Activated naive CD8-positive, alpha-beta T cell treated with anti-CD3 and anti-CD28 coated beads, Interleukin-2, amount 10 ng/mL, durations not matched to agents 7 days and 5 days (primary cell): ENCODE data around the gene ATG9B. TPM values are rescaled to one million over a fixed set of nuclear protein-coding genes. Genes with fewer than 3 reads are reported as not detected.
"Not testable (repeated sequence)": the region's sequence is repeated elsewhere in the genome, so short reads cannot be mapped to it uniquely, and the experiment has no call there.

Experiments used
- ATAC-seq: fragments of 150-1000 bp; cut with Tn5 transposase; one replicate; pipeline ENCODE4 v1.10.0; 2021; ENCODE audit warnings: low read depth, moderate library complexity
- POLR2A ChIA-PET: fragments of 350-600 bp; sonication (Branson Sonifier 250); formaldehyde crosslinking; loops from one replicate; lab custom pipeline; 2021; ENCODE audit warnings: antibody characterized with exemption; lab: Charles Lee
- DNase-seq: peaks from one replicate; pipeline ENCODE4 v3.0.0; 2021
- H3K27ac Mint-ChIP-seq: one replicate; pipeline ENCODE4 v1.8.0; 2022; ENCODE audit warnings: mild to moderate bottlenecking, mixed read lengths
- H3K27me3 Mint-ChIP-seq: one replicate; pipeline ENCODE4 v1.8.0; 2022; ENCODE audit warnings: mild to moderate bottlenecking, moderate library complexity, mixed read lengths
- H3K36me3 Mint-ChIP-seq: one replicate; pipeline ENCODE4 v1.8.0; 2021; ENCODE audit warnings: mild to moderate bottlenecking, mixed read lengths
- H3K4me1 Mint-ChIP-seq: one replicate; pipeline ENCODE4 v1.8.0; 2021; ENCODE audit warnings: mixed read lengths
- H3K4me3 Mint-ChIP-seq: one replicate; pipeline ENCODE4 v1.8.0; 2022; ENCODE audit warnings: mild to moderate bottlenecking, moderate library complexity, mixed read lengths
- H3K9me3 Mint-ChIP-seq: one replicate; pipeline ENCODE4 v1.8.0; 2021; ENCODE audit warnings: mixed read lengths
- total RNA-seq, 2 experiments: library from RNA; stranded (reverse); gene quantifications; one replicate each; pipeline ENCODE4 v1.2.3, GENCODE V29; 2021

Gene ATG9B
- total RNA-seq, 2 experiments from 2014 or later = 11.1 to 11.6 TPM

DNA sequence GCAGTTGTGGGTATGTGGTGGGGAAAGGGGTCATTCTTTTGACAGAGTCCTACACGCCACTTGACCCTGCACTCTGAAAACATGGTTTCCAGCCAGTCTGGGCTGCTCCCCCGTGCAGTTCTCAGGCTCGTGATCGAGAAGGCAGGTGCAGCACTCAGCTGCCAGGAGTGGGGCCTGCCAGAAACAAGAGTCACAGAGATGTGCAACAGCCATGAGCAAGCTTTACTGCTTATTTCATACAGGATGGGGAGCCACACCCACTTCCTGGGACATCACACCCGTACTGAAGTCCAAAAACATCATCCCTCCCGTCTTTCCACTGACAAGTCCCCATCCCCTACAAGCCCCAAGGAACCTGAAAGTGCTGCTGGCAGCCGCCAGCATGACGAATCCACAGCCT, 9.3 kb downstream of the ATG9B start:
- H3K4me1 Mint-ChIP-seq = peaks cover 63% of the 10 kb centered on the region
- no peak for DNase-seq
- ATAC-seq = no peak
- H3K36me3 Mint-ChIP-seq = peaks cover 5% of the 10 kb centered on the region
- POLR2A ChIA-PET = interaction anchor here (0.6 to 1.4 kb wide), 5 partner anchors 11 to 109 kb away, joined by 3 to 4 read pairs (median 3); partner anchors contain the start of gene FASTK
- H3K9me3 Mint-ChIP-seq = no peaks in the 10 kb centered on the region
- H3K27ac Mint-ChIP-seq = peak overlapping the region; percentile 98
- peak overlapping the region; percentile 93 for H3K4me3 Mint-ChIP-seq
- peaks cover 8% of the 10 kb centered on the region for H3K27me3 Mint-ChIP-seq

- Mint-ChIP-seq H3K27ac (peak overlapping the region; percentile 98), H3K4me3 (peak overlapping the region; percentile 93), H3K9me3 (no peaks in the 10 kb centered on the region), H3K4me1 (peaks cover 61% of the 10 kb centered on the region), H3K36me3 (peaks cover 5% of the 10 kb centered on the region), H3K27me3 (peaks cover 2% of the 10 kb centered on the region)
- POLR2A ChIA-PET = interaction anchor here (0.8 to 1.4 kb wide), 8 partner anchors 12 to 67 kb away, joined by 3 to 9 read pairs (median 4); partner anchors contain the start of genes ABCB8, FASTK and SLC4A2
- ATAC-seq = peak; percentile 57
- peak; percentile 90 for DNase-seq
These were observed 10.4 kb downstream of the ATG9B start for GRCh38 chr7:151013733-151014497.

DNA sequence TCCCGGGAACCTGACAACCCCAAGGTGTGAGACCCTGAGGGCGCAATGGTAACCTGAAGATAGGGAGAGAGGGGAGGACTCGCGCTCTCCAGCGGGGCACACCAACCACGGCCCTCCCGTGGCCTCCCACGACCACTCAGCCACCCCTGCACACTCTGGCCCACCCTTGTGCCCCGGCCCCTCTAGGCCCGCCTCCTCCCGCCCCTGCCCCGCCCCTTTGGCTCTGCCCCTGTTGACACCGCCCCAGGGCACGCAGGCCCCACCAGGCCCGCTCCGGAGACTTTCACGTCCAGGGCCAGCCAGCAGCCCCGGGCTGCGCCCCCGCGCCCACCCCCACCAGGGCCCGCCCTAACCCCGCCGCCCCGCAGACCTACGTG, 10.9 kb downstream of the ATG9B start:
- Mint-ChIP-seq H3K36me3 (peaks cover 5% of the 10 kb centered on the region), H3K27ac (peak overlapping the region; percentile 98), H3K4me3 (peak overlapping the region; percentile 93), H3K4me1 (peaks cover 62% of the 10 kb centered on the region), H3K9me3 (no peaks in the 10 kb centered on the region), H3K27me3 (no peaks in the 10 kb centered on the region)
- ATAC-seq = no peak
- POLR2A ChIA-PET = interaction anchor here (0.8 to 1.1 kb wide), 5 partner anchors 15 to 67 kb away, joined by 3 to 9 read pairs (median 4); partner anchors contain the start of genes ABCB8, FASTK and SLC4A2
- DNase-seq = no peak

DNA sequence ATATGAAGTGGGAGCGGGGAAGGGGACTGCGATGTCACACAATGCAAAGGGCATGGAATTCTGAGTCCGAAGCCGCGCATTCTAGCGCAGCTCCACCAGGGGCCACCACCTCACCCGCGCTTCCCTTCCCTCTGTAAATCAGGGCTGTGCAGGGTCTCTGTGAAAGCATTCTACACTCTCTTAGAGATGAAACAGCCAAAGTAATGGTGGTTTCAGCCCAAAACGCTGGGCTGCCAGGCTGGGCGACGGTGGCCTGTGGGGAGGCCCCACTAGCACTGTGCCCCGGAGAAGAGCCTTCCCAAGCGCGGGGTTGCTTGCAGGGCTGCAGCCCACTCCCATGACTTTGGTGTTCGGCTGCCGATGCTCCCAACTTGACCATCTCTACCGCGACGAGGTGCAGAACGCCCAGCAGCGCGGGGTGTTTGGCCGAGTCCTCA, 11.4 kb downstream of the ATG9B start:
- Mint-ChIP-seq H3K4me1 (peaks cover 62% of the 10 kb centered on the region), H3K4me3 (peak overlapping the region; percentile 54), H3K9me3 (no peaks in the 10 kb centered on the region), H3K27ac (peak overlapping the region; percentile 76), H3K36me3 (peaks cover 5% of the 10 kb centered on the region), H3K27me3 (no peaks in the 10 kb centered on the region)
- POLR2A ChIA-PET = interaction anchor here (0.9 to 1.1 kb wide), 2 partner anchors 19 to 68 kb away, joined by 3 to 4 read pairs; partner anchors contain the start of gene FASTK
- ATAC-seq = no peak
- DNase-seq = no peak

GRCh38 chr7:151012031-151012692, 12.1 kb downstream of the ATG9B start:
- Mint-ChIP-seq H3K9me3 (no peaks in the 10 kb centered on the region), H3K27ac (peak overlapping the region; percentile 76), H3K36me3 (peaks cover 5% of the 10 kb centered on the region), H3K4me1 (peaks cover 61% of the 10 kb centered on the region), H3K27me3 (no peaks in the 10 kb centered on the region), H3K4me3 (peak overlapping the region; percentile 54)
- POLR2A ChIA-PET = interaction anchor here (1.1 kb wide), 1 partner anchor 71 kb away, joined by 4 read pairs; the partner anchor contains the start of gene TMUB1
- no peak for DNase-seq
- no peak for ATAC-seq

- not testable (repeated sequence) for H3K36me3 Mint-ChIP-seq, H3K27me3 Mint-ChIP-seq, DNase-seq, H3K9me3 Mint-ChIP-seq, ATAC-seq
- H3K4me1 Mint-ChIP-seq = peaks cover 59% of the 10 kb centered on the region
- H3K4me3 Mint-ChIP-seq = peak overlapping the region; percentile 28
- peak overlapping the region; percentile 76 for H3K27ac Mint-ChIP-seq
- POLR2A ChIA-PET = interaction anchor here (0.9 to 2.2 kb wide), 5 partner anchors 8 to 71 kb away, joined by 3 to 11 read pairs (median 4); partner anchors contain the start of gene TMUB1
These were observed 12.7 kb downstream of the ATG9B start for GRCh38 chr7:151011616-151012015.

DNA sequence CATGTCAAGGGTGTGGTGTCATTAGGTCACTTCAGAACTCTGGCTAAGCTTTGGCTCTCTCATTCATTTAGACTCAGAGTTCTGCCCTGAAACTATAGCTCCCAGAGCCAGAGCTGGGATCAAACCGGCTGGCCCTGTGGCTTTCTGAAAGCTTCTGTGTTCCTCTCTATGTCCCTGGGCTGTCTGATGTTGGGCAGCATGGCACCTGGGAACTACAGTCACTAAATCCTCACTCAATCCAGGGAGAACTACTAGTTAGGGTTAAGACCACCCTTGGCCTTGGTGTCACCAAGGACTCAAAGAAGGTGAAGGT, 13.2 kb downstream of the ATG9B start:
- Mint-ChIP-seq H3K9me3 (no peaks in the 10 kb centered on the region), H3K4me3 (peak overlapping the region; percentile 80), H3K4me1 (peaks cover 55% of the 10 kb centered on the region), H3K36me3 (peaks cover 5% of the 10 kb centered on the region), H3K27me3 (no peaks in the 10 kb centered on the region), H3K27ac (peak overlapping the region; percentile 93)
- no peak for DNase-seq
- no peak for ATAC-seq
- POLR2A ChIA-PET = interaction anchor here (0.9 to 2.2 kb wide), 4 partner anchors 8 to 48 kb away, joined by 3 to 11 read pairs (median 4); no protein-coding TSS in a partner anchor

DNA sequence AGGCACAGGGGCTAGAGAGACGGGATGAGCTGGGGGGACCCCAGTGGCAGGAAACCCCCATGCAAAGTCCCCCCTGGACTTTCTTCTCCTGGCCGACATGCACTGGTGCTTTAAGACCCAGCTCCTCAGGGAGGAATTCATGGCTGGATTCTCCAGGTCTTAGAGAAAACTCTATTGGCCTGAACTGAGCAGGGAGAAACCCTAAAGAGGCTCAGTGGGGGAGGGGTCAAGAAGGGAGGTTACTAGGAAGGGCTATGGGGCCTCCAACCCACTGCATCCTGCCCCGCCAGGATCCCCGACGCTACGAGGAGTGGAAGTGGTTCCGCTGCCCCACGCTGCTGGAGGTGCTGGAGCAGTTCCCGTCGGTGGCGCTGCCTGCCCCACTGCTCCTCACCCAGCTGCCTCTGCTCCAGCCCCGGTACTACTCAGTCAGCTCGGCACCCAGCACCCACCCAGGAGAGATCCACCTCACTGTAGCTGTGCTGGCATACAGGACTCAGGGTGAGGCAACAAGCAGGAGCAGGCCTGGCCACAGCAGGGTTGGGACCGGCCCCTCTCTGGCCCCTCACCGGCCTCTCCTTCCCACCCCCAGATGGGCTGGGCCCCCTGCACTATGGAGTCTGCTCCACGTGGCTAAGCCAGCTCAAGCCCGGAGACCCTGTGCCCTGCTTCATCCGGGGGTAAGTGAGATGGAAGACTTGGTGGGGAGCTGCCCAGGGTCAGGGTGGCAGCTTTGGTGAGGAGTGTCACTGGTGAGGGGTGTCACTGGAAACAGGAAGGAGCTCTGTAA, 13.8 kb downstream of the ATG9B start:
- no peaks in the 10 kb centered on the region for H3K27me3 Mint-ChIP-seq
- peak overlapping the region; percentile 80 for H3K4me3 Mint-ChIP-seq
- DNase-seq = peak; percentile 60
- peaks cover 5% of the 10 kb centered on the region for H3K36me3 Mint-ChIP-seq
- peak; percentile 25 for ATAC-seq
- no peaks in the 10 kb centered on the region for H3K9me3 Mint-ChIP-seq
- H3K4me1 Mint-ChIP-seq = peaks cover 53% of the 10 kb centered on the region
- POLR2A ChIA-PET = interaction anchor here (0.7 to 2.2 kb wide), 7 partner anchors 9 to 101 kb away, joined by 3 to 11 read pairs (median 3); no protein-coding TSS in a partner anchor
- peak overlapping the region; percentile 93 for H3K27ac Mint-ChIP-seq

- H3K27me3 Mint-ChIP-seq = no peaks in the 10 kb centered on the region
- ATAC-seq = no peak
- no peaks in the 10 kb centered on the region for H3K9me3 Mint-ChIP-seq
- peaks cover 48% of the 10 kb centered on the region for H3K4me1 Mint-ChIP-seq
- POLR2A ChIA-PET = interaction anchor here (0.6 to 2.2 kb wide), 6 partner anchors 9 to 143 kb away, joined by 3 to 11 read pairs (median 3); no protein-coding TSS in a partner anchor
- H3K36me3 Mint-ChIP-seq = peaks cover 5% of the 10 kb centered on the region
- peak overlapping the region; percentile 93 for H3K27ac Mint-ChIP-seq
- peak overlapping the region; percentile 80 for H3K4me3 Mint-ChIP-seq
- no peak for DNase-seq
These were observed 14.3 kb downstream of the ATG9B start for GRCh38 chr7:151010037-151010306.

GRCh38 chr7:151009327-151010036, 14.8 kb downstream of the ATG9B start:
- Mint-ChIP-seq H3K4me3 (peak overlapping the region; percentile 80), H3K4me1 (peaks cover 43% of the 10 kb centered on the region), H3K36me3 (peaks cover 5% of the 10 kb centered on the region), H3K27me3 (no peaks in the 10 kb centered on the region), H3K9me3 (no peaks in the 10 kb centered on the region), H3K27ac (peak overlapping the region; percentile 93)
- no peak for DNase-seq
- ATAC-seq = no peak
- POLR2A ChIA-PET = interaction anchor here (0.6 to 2.2 kb wide), 8 partner anchors 10 to 142 kb away, joined by 3 to 11 read pairs (median 4); partner anchors contain the start of gene ABCB8

DNA sequence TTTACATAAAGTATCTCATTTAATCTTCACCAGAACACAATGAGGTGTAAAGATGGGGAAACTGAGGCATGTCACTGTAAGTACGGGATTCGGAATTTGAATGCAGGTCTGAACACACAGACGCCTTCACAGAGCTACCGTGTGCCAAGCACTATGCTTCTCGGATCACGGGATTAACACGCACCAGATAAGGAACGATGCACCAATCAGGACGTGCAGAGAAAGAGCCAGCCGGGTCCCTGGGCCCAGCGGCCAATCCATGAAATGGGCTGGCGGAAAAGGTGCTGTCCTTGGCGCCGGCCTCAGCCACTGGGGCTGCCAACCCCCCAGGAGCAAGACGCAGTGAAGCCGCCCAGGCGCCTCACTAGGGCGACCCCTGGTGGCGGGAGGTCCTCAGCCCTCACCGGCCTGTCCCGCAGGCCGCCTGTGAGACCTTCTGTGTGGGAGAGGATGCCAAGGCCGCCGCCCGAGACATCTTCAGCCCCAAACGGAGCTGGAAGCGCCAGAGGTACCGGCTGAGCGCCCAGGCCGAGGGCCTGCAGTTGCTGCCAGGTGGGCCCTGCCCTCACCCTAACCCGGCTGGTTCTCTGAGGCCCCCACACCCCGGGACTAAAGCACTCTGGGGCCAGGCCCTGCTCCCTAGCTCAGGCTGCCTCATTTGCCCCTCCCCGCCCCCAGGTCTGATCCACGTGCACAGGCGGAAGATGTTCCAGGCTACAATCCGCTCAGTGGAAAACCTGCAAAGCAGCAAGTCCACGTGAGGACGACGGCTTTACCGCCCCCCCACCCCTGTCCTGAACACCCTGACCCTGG, 15.6 kb downstream of the ATG9B start:
- H3K27me3 Mint-ChIP-seq = no peaks in the 10 kb centered on the region
- ATAC-seq (peak; percentile 51), DNase-seq (peak; percentile 87)
- peak overlapping the region; percentile 89 for H3K27ac Mint-ChIP-seq
- peaks cover 3% of the 10 kb centered on the region for H3K36me3 Mint-ChIP-seq
- H3K9me3 Mint-ChIP-seq = no peaks in the 10 kb centered on the region
- peak overlapping the region; percentile 79 for H3K4me3 Mint-ChIP-seq
- POLR2A ChIA-PET = interaction anchor here (0.7 to 4.5 kb wide), 7 partner anchors 9 to 96 kb away, joined by 3 to 30 read pairs (median 5); partner anchors contain the start of gene ABCB8
- peaks cover 39% of the 10 kb centered on the region for H3K4me1 Mint-ChIP-seq
